GM19043 (cell line): ENCODE data around the gene FERMT3.

Experiments
- ATAC-seq: cut with Tn5 transposase; IDR thresholded peaks from one replicate; pipeline ENCODE4 v1.9.1; 2021; ENCODE audit warnings: low read depth; ENCODE audit not compliant: unreplicated experiment

Gene FERMT3

DNA sequence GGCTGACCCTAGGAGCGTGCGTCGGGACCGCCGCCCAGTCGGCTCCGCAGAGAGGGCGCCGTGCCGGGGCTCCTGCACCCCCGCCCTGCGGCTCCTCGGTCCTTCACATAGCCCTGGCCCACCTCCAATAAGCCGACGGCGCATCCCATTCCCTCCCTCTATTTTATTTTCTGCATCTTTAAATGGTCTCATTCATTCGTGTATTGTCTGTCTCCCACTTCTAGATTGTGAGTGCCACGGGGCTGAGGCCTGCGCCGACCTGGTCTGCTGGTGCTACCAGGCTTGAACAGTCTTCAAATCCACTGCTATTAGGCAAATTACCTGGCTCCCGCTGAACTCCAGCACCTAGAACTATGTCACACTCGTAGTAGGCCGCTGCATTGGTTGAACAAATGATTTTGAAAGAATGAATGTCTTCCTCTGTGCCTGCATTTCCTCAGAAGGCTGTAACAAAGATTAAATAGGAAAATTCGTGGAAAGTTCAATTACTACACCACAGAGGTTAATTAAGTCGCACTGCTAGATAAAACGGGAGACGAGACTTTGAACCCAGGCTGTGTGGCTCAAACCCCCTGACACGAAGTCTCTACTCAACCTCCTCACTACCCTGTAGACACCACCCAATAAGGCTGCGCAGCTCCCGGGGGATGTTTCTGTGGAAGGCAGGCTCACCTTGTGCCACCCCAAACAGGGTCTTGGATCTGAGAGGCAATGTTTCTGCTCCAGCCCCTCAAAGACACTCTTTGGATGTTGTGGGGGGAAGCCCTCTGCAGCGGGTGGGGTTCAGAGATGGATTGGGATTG lies 41.4 kb downstream of the FERMT3 start:
- no peak for ATAC-seq

DNA sequence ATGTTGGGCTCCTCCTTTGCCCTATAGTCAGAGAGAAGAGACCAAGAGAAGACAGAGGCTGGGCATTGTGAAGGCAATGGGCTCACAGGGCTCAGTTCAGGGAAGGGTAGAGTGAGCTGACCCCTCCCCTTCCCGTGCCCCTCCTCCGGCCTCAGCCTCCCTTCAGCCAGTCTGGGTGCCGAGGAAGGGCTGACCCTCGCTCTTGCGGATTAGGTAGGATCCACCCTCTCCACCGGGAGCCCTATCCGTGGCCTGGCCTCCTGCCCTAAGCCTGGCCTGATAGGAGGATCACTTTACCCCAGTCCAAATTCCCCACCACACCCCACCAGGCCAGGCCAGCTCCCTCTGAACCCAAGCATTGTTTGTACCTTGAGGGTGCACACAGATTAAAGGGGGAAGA lies 42.1 kb downstream of the FERMT3 start:
- ATAC-seq: no peak

DNA sequence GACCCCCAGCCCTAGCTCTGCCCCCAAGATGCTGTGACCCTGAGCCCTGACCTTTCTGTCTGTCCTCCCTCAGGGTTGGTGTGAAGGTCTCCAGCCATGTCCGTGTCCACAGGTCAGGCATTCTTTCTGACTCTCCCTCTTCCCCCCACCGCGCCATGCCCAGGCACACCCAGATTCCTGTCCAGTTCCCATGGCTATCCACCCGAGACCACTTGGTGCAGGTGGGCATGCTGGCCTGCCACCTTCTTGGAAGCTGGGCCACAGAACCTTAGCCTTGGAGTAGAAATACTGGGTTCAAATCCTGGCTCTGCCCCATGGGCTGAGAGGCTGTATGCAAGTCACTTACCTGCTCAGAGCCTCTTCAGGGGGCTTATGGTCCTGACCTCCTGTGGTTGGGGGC lies 42.5 kb downstream of the FERMT3 start:
- ATAC-seq: no peak

DNA sequence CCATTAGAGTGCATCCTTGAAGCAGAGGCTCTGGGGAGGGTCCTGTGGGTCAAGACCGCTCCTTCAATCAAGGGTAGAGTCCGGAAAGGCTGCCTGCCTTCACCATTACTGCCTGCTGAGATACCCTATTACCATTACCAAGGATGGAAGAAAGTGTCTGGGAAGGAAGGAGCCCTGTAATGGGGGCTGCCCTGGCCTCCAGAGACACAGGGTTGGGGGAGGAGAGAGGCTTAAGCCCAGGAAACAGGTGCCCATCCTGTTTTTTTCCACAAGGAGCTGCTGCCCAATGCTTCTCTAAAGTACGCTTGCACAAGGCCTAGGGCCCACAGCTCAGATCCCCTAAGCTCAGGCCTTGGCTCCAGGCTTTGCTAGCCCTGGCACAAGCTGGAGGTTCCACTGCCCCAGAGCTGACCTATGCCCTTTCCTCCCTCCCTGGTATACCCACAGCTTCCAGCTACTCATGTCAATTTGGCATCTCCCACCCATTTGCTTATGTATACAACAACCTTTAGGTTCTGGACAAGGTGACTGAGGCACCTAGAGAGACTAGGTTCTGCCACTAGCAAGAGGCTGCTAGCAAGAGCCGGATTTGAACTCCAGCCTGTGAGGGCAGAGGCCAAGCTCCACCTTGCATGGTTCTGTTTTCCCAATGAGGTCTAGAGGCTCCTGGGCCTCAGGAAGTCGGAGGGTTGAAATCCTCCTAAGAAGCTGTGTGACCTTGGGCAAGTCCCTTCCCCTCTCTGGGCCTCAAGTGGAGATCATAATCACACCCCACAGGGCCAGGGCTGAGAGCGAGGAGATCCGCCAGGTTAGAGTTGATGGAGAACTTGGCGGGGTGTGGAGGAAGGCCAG lies 43.3 kb downstream of the FERMT3 start:
- ATAC-seq: no peak

DNA sequence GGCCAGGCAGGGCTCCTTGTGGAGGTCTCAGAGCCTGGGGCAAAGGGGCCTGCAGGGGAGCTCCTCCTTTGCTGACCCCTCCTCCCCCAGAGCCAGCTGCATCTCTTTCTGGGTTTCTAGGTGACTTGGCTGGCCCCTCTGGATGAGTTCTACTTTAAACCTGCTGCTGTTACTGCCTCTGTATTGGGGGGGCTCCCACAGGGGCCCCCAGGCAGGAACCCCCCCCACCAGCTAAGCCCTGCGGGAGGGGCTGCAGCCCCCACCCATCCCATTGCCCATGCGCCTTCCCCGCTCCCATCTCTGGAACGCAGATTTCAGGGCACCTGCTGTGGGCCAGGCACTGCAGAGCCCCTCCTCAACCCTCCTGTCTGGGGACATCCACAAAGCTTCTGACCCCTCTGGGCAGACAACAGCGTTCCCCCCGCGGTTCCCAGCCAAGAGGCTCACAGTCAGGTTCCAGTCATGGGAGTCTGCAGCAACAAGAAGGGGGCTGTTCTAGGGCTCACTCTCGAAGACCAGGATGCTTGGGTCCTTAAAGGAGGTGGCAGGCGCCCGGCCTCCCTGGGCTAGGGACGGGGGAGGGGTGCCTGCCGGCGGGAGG lies 44.0 kb downstream of the FERMT3 start:
- no peak for ATAC-seq

DNA sequence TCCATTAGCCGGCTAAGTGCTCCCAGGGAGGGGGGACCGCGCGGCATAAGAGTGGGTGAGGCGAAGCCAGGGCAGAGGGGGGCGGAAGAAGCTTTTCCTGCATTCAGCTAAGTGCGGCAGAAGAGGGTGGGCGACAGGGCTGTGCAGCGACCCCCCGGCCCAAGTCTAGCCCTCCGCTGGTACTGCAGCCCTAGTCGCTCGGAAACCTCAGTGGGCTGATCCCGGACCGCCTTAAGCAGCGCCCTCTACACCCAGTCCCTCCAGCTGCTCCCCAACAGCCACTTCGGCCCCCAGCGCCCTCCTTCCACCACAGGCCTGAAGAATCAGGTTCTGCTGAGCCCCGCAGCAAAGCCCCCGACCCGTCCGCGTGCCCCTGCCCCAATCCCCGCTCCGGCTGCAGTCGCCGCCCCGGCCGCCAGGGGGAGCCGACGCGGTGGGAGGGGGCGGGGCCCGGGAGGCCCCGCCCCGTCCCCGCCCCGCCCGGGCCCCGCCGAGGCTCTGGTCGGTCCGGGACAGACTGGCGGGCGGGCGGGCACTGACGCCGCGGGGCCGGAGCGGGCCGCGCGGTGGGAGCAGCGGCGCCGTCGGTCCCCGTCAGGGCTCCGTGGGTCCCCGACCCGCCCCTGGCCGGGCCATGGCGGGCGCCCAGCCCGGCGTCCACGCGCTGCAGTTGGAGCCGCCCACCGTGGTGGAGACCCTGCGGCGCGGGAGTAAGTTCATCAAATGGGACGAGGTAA lies 44.7 kb downstream of the FERMT3 start, which contains the start of gene PLCB3:
Gene PLCB3, plus strand, starts transcription at position 515 of the 737 bp plus-strand sequence. Its CDS starts 120 bp downstream, at position 635.
- ATAC-seq: no peak

DNA sequence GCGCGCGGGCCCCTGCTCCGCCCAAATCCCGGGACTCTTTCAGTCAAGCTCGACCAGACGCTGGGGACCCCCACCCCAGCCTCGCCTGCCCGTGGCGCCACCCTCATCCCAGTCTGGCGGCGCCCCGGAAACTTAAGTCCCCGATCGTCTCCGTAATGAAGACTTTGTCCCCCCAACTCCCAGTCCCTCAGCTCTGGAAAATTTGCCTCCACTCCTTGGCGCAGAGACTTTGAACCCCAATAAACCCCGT lies 45.2 kb downstream of the FERMT3 start:
- ATAC-seq: no peak

DNA sequence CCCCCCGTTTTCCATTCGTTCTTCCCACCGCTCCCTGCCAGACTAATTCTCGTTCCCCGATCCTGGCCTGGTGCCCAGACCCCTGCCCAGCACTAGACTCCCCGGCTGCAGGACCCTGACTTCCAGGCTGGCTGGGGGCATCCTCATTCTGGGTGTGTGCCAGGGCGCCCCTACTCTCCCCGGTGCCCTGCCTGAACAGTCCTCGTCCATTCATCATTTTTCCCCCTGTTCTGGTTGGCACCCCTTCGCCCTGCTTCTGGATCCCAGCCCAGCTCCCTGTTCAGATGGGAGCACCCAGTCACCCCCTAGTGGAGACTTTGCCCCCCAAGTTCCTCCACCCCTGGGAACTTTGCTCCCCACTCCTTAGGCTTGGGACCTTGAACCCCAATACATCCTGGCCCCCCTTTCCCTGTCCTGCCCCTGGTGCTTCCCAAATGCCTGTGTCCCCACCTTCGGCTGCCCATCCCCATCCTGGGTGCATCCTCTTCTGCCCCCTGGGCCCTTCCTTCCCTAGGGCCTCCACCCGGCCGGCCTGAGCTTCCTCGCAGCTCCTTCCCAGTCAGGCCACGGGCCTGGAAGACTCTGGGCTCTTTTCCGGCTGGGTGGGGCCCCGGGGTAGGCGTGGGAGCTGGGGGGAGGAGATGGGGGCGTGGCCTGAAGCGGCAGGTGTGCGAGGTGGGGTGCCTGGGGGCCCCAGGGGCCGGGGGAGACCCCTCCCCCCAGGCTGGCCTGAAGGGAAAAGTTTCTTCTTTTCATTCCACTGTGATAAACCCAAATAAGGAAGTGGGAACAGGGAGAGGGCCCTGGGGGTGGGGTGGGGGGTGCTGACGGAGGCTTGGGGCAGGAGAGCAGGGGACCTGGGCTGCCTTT lies 45.7 kb downstream of the FERMT3 start:
- no peak for ATAC-seq

DNA sequence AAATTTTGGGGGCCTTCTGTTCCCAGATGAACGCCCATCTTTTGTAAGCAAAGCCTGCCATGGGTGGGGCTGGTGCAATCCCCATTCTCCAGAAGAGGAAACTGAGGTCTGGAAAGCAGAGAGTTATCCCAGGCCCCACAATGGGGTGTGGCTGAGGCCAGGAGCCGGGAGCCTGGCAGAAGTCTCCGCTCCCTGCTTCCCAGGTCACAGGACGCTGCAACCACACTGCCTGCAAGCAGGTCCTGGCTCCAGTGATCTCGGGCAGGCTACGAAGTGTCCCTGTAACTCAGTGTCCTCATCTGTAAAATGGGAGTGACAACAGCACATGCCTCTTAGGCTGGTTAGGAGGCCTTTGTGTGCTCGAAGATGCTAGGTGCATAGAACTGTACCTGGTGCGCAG lies 46.5 kb downstream of the FERMT3 start:
- no peak for ATAC-seq

DNA sequence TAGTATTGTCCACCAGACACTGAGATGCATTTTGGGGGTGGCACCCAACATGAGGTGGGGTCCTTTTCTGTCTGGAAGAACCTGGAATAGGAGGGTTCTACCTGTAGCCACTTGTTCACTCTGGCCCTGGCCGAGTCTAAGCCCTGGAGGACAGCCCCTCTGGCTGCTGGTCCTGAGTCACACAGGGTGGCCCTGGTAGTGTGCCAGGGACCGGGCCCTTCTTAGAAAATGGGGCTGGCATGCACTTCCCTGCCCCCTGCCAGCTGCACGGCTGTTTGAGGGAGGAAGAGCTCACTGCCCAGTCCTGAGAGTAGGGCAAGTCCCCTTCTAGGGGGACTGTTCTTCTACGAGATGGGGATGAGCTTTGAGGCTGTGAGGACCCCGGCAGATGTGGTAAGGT lies 47.0 kb downstream of the FERMT3 start:
- no peak for ATAC-seq

DNA sequence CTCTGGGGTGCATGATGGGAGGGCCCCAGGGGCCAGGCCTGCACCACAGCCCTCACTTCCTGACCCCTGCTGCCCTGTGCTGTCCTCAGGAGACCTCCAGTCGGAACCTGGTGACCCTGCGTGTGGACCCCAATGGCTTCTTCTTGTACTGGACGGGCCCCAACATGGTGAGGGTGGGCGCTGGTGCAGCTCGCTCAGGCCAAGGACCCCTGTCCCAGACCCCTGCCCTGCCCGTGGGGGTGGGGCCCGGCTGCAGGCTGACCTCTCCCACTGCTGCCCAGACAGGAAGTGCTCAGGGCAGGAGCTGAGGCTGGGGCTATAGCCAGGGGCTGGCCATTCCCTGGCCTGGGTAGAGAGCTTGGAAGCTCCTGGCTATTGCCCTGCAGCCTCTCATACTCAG lies 47.8 kb downstream of the FERMT3 start:
- ATAC-seq: no peak

DNA sequence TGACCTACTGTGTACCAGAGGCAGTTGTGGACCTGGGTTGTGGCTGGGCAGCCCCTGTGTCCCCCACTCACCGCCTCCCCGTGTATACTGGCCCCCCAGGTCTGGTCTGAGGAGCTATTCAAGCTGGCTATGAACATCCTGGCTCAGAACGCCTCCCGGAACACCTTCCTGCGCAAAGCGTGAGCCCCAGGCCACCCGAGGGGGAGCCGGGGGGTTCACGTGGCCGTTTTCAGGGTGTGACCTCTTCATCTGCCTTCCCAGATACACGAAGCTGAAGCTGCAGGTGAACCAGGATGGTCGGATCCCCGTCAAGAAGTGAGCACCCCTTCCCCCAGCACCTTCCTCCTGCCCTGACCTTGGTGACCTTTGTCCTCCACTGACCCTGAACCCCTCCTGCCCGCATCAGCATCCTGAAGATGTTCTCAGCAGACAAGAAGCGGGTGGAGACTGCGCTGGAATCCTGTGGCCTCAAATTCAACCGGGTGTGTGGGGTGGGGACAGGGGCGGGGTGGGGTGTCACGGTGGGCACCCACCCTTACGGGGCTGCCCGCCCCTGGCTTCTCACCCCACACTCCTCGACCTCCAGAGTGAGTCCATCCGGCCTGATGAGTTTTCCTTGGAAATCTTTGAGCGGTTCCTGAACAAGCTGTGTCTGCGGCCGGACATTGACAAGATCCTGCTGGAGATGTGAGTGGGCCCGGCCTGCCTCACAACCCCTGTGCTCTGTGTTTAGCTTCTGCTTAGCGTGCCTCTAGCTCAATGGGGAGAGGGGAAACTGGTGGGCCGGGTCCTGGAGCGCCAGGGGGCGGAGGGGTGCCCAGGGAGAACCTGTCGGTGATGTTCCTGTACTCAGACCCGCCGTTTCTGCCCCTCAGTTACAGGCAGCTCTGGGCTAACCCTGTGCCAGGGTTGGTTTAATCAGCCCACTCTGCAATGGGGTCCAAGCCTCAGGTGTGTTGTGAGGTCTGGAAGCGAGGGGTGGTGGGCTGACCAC lies 48.9 kb downstream of the FERMT3 start:
- no peak for ATAC-seq

DNA sequence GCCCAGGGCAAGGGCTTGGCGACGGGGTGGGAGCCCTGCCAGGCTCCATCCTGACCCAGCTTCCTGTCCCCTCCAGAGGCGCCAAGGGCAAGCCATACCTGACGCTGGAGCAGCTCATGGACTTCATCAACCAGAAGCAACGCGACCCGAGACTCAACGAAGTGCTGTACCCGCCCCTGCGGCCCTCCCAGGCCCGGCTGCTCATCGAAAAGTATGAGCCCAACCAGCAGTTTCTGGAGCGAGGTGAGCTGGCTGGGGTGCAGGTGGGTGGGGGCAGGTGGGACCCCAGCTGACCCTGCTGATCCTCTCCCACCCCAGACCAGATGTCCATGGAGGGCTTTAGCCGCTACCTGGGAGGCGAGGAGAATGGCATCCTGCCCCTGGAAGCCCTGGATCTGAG lies 49.8 kb downstream of the FERMT3 start:
- no peak for ATAC-seq

DNA sequence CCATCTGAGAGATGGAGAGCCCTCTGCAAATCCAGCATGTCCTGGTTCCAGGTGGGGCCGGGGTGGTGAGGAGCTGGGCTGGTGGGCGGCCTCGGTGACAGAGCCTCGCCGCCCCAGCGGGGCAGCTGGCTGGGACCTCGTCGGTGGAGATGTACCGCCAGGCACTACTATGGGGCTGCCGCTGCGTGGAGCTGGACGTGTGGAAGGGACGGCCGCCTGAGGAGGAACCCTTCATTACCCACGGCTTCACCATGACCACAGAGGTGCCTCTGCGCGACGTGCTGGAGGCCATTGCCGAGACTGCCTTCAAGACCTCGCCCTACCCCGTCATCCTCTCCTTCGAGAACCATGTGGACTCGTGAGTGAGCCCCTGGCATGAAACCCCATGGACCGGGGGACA lies 51.8 kb downstream of the FERMT3 start:
- no peak for ATAC-seq

DNA sequence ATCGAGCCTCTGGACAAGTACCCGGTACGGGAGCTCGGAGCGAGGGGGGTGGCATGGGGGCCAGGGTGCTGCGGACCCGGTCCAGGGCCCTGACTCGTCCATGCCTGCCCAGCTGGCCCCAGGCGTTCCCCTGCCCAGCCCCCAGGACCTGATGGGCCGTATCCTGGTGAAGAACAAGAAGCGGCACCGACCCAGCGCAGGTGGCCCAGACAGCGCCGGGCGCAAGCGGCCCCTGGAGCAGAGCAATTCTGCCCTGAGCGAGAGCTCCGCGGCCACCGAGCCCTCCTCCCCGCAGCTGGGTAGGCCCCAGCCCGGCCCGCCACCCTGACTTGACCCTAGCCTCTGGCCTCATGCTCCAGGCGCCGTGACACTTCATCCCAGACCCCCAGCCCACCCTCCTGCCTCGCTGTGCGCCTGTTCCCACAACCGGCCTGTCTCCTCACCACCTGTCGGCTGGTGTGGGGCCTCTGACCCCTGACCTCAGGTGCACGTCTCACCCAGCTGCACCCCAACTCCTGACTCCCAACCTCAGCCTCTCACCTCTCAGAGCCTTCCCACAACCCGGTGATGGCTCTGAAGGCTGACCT lies 52.5 kb downstream of the FERMT3 start:
- no peak for ATAC-seq

DNA sequence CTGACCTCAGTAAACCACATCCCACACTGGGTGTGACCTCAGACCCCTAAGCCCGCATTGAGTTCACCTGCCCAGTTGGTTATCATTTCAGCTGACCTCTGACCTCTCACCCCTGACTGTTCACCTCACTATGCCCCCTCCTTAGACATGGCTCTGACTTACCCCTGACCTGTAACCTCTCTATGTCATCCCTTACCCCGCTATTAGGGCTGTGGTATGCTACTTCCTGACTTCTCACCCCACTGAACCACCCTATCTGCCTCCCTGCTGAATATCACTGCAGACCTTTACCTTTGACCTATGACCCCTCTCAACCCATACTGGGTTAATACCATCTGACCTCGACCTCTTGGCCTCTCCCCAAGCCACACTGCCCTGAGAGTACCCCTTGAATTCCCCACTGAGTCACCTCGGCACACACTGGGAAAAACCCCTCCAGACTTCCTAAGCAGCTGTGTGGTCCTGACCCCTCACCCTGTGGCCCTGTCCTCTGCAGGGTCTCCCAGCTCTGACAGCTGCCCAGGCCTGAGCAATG lies 53.1 kb downstream of the FERMT3 start:
- no peak for ATAC-seq

DNA sequence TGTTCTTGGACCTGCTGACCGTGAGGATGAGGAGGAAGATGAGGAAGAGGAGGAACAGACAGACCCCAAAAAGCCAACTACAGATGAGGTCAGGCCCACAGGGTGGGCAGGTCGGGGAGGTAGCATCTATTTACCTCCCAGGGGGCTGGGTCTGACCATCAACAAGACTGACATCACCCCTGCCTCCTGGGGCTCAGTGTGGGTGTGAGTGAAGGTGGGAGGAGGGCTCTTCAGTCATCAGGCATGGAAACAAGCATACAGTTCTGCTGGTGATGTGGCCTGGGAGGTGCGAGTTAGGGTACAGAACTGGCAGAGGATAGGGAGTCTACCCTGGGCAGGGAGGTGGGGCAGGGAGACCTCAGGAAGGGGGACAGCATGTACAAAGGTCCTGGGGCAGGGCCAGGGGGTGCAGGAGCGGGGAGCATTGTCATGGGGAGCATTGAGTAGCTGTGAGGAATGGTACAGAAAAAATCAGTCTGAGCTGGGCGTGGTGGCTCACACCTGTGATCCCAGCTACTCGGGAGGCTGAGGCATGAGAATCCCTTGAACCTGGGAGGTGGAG lies 53.7 kb downstream of the FERMT3 start:
- no peak for ATAC-seq

DNA sequence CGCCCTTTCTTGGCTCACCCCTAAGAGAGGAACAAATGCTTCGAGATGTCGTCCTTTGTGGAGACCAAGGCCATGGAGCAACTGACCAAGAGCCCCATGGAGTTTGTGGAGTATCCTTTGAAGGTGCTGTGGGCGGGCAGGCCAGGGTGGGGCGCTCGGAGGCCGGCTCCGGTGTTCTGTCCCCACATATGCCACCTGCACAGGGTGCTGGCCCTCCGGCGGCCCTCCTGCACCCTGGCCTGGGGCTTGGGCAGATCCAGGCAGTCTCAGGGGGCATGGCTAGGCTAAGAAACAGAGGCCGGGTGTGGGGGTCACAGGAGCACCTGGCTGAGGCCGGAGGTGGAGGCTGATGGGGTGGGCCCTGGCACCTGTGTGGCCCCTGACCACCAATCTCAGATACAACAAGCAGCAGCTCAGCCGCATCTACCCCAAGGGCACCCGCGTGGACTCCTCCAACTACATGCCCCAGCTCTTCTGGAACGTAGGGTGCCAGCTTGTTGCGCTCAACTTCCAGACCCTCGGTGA lies 55.1 kb downstream of the FERMT3 start:
- ATAC-seq: no peak
